Panc1 (cell line): ENCODE measurements around the gene KCNN3. TPM values are rescaled to one million over a fixed set of nuclear protein-coding genes. Genes with fewer than 3 reads are reported as not detected.

Source experiments
- ATAC-seq: fragments of 200-7000 bp; cut with Tn5 transposase; 2 replicates; pipeline ENCODE4 v1.9.1; 2020; ENCODE audit warnings: mild to moderate bottlenecking, moderate library complexity
- BruUV-seq: library from RNA; stranded (reverse); fragments of 400-500 nt; replicated peaks from 2 replicates; lab custom pipeline; 2021; lab: Mats Ljungman, UMichigan
- CTCF ChIA-PET: fragments of 300-600 bp; sonication (Branson Sonifier 250); formaldehyde crosslinking; loops from one replicate; lab custom pipeline; 2022; ENCODE audit warnings: antibody characterized with exemption; lab: Charles Lee
- POLR2A ChIA-PET: fragments of 300-600 bp; sonication (Branson Sonifier 250); formaldehyde crosslinking; loops from one replicate; lab custom pipeline; 2022; ENCODE audit warnings: antibody characterized with exemption; lab: Charles Lee
- DNase-seq: peaks from one replicate; pipeline ENCODE4 v3.0.0-alpha.2; 2010; ENCODE audit warnings: low read depth, low spot score
- H3K27ac ChIP-seq: 2 replicates; pipeline ENCODE4 v1.5.1; 2011; ENCODE audit warnings: mild to moderate bottlenecking, low read length, inconsistent platforms
- H3K27me3 ChIP-seq: fragments of 200-500 bp; sonication (Bioruptor generic); 2 replicates; pipeline ENCODE4 v1.6.0; 2014; ENCODE audit warnings: low read length, inconsistent platforms; ENCODE audit not compliant: control insufficient read depth, insufficient read depth
- H3K36me3 ChIP-seq: fragments of 200-500 bp; sonication (Bioruptor generic); 2 replicates; pipeline ENCODE4 v1.5.1; 2014; ENCODE audit warnings: inconsistent platforms, mild to moderate bottlenecking, low read length, moderate library complexity; ENCODE audit not compliant: control insufficient read depth, insufficient read depth
- H3K4me1 ChIP-seq: 2 replicates; pipeline ENCODE4 v1.5.1; 2011; ENCODE audit warnings: inconsistent platforms, mild to moderate bottlenecking, low read length, moderate library complexity; ENCODE audit not compliant: control insufficient read depth, insufficient read depth
- H3K4me3 ChIP-seq, 2 experiments: 2 replicates each; pipeline ENCODE4 v1.5.1; 2011 to 2012; ENCODE audit warnings: low read depth in 2 of 2, low read length in 2 of 2, mild to moderate bottlenecking in 2 of 2, inconsistent platforms in 1 of 2, moderate library complexity in 1 of 2
- H3K9me3 ChIP-seq: fragments of 200-500 bp; sonication (Bioruptor generic); 2 replicates; pipeline ENCODE4 v1.5.1; 2014; ENCODE audit warnings: low read depth, mild to moderate bottlenecking, inconsistent platforms, low read length, moderate library complexity; ENCODE audit not compliant: control insufficient read depth, insufficient read depth
- POLR2AphosphoS5 ChIP-seq: IDR thresholded peaks from 2 replicates; pipeline ENCODE4 v1.6.1; 2012; ENCODE audit warnings: mild to moderate bottlenecking, low read depth, low read length, moderate library complexity
- SIN3A ChIP-seq: IDR thresholded peaks from 2 replicates; pipeline ENCODE4 v1.6.1; 2012; ENCODE audit warnings: low read depth, mild to moderate bottlenecking, low read length, moderate library complexity, borderline replicate concordance; ENCODE audit not compliant: insufficient read depth
- TCF7L2 ChIP-seq: IDR thresholded peaks from 2 replicates; pipeline ENCODE4 v1.6.1; 2011; ENCODE audit warnings: mild to moderate bottlenecking, low read depth, low read length, inconsistent platforms
- in situ Hi-C: cut with HindIII; loops from 2 replicates; pipeline ENCODE4 v1.10.0; 2016; ENCODE audit warnings: low sequenced_read_pairs, low pct_unique_long_range_greater_than_20kb
- intact Hi-C: fragments of 100-400 bp; cut with micrococcal nuclease; formaldehyde crosslinking; loops from one replicate; pipeline ENCODE4 v1.10.0; 2022; ENCODE audit not compliant: unreplicated experiment
- total RNA-seq: library from RNA; stranded (reverse); gene quantifications from one replicate; pipeline ENCODE4 v1.2.1, GENCODE V29; 2021; ENCODE audit not compliant: unreplicated experiment
- TF ChIP-seq, protein P1 (sequence below): fragments of 450-650 bp; IDR thresholded peaks from 2 replicates; pipeline ENCODE4 v1.5.1; 2017; ENCODE audit warnings: mild to moderate bottlenecking
- TF ChIP-seq, protein P2 (sequence below), 2 experiments: IDR thresholded peaks; 2 replicates each; pipeline ENCODE4 v1.6.1; 2011 to 2012; ENCODE audit warnings: low read depth in 2 of 2, control low read depth in 1 of 2, low read length in 1 of 2, mild to moderate bottlenecking in 1 of 2, moderate library complexity in 1 of 2; ENCODE audit not compliant: insufficient read depth in 1 of 2

KCNN3 gene
- total RNA-seq, 1 experiment from 2014 or later: 0.05 TPM

DNA sequence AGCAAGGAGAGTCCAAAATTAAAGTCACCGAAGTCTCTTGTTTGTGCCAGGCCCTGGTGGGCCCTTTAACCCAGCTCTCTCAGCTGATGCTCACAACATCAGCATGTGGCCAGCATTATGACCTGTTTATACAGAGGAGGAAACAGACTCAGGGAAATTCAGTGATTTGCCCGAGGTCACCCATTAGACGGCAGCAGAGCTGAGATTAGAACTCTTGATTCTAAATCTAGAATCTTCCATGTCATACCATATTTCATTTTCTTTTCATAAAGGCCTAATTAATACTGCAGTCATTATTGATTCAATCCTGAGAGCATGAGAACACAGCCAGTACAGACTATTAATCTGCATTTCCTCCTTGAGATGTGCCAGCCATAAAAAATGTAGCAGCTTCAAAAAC, 63.7 kb downstream of the KCNN3 start:
- intact Hi-C loops: no loop called here
- POLR2A ChIA-PET: no interaction called here
- no peaks in the 10 kb centered on the region for H3K36me3 ChIP-seq

DNA sequence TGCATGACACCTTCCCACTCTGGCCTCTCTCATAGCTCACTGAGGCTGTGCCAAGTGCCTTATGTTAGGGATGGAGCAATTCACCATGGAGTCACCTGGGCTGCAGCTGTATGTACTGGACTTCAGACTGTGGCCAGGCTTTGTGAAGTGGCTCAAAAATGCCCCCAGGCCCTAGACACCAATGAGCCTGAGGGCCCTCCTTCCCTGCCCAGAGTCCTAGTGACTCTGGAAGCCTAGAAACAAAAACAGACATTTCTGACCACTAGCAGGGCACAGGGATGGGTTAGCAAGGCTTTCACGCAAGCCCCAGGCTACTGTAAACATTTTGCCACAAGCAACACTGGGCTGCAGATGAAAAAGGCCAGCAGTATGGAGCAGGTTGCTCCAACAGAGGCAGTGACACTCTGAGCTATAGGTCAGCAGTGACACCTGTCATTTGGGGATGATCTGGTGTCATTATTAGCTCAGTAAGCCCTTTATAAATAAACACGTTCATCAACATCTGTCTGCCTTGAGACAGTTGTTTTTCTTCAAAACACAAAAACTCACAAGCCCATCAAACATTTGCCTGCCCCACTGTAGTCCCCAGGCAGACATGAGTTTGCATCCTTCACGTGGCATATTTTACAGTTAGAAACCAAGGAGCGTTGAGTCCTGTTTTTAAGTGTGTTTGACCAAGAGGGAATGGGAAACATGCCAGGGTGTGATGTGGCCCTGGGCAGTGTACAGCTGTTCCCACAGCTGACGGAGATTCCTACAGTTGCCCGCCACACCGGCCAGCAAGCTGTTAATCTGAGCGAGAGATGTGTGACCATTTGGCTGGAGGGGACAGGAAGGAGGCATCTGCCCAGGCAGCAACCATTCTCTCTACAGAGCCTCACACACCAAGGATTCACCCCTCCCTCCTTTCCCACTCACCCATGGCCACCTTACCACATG, 66.8 kb downstream of the KCNN3 start:
- in situ Hi-C loops: no loop called here
- no peak for TF ChIP-seq POLR2AphosphoS5
- no peaks in the 10 kb centered on the region for H3K36me3 ChIP-seq
- no TSS peak for BruUV-seq
- H3K9me3 ChIP-seq: no peaks in the 10 kb centered on the region
- H3K27me3 ChIP-seq: peaks cover 18% of the 10 kb centered on the region
- ChIA-PET CTCF (interaction anchor here (0.6 to 0.8 kb wide), 2 partner anchors 17 to 258 kb away, joined by 3 to 7 read pairs; no protein-coding TSS in a partner anchor), POLR2A (no interaction called here)
- ATAC-seq: no peak
- intact Hi-C loops: no loop called here
- H3K27ac ChIP-seq: no peak overlapping the region
- DNase-seq: no peak
- H3K4me1 ChIP-seq: no peaks in the 10 kb centered on the region; the same call in 1 of the 2 replicates
- no peak overlapping the region for H3K4me3 ChIP-seq

More for the DNA sequence above, 63.7 kb downstream of the KCNN3 start:
- TF ChIP-seq TCF7L2: no peak
- TF ChIP-seq, protein P1, sequence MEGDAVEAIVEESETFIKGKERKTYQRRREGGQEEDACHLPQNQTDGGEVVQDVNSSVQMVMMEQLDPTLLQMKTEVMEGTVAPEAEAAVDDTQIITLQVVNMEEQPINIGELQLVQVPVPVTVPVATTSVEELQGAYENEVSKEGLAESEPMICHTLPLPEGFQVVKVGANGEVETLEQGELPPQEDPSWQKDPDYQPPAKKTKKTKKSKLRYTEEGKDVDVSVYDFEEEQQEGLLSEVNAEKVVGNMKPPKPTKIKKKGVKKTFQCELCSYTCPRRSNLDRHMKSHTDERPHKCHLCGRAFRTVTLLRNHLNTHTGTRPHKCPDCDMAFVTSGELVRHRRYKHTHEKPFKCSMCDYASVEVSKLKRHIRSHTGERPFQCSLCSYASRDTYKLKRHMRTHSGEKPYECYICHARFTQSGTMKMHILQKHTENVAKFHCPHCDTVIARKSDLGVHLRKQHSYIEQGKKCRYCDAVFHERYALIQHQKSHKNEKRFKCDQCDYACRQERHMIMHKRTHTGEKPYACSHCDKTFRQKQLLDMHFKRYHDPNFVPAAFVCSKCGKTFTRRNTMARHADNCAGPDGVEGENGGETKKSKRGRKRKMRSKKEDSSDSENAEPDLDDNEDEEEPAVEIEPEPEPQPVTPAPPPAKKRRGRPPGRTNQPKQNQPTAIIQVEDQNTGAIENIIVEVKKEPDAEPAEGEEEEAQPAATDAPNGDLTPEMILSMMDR: no peak
- TF ChIP-seq, protein P2, sequence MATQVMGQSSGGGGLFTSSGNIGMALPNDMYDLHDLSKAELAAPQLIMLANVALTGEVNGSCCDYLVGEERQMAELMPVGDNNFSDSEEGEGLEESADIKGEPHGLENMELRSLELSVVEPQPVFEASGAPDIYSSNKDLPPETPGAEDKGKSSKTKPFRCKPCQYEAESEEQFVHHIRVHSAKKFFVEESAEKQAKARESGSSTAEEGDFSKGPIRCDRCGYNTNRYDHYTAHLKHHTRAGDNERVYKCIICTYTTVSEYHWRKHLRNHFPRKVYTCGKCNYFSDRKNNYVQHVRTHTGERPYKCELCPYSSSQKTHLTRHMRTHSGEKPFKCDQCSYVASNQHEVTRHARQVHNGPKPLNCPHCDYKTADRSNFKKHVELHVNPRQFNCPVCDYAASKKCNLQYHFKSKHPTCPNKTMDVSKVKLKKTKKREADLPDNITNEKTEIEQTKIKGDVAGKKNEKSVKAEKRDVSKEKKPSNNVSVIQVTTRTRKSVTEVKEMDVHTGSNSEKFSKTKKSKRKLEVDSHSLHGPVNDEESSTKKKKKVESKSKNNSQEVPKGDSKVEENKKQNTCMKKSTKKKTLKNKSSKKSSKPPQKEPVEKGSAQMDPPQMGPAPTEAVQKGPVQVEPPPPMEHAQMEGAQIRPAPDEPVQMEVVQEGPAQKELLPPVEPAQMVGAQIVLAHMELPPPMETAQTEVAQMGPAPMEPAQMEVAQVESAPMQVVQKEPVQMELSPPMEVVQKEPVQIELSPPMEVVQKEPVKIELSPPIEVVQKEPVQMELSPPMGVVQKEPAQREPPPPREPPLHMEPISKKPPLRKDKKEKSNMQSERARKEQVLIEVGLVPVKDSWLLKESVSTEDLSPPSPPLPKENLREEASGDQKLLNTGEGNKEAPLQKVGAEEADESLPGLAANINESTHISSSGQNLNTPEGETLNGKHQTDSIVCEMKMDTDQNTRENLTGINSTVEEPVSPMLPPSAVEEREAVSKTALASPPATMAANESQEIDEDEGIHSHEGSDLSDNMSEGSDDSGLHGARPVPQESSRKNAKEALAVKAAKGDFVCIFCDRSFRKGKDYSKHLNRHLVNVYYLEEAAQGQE (IDR thresholded peaks at IDR 0.05; ENCODE audit: insufficient read depth in 1 of 2, low read depth in 2 of 2, low read length in 1 of 2): no peak
- TF ChIP-seq POLR2AphosphoS5: no peak
- no peak for TF ChIP-seq SIN3A
- Histone ChIP-seq H3K27ac (no peak overlapping the region), H3K9me3 (no peaks in the 10 kb centered on the region), H3K27me3 (peaks cover 18% of the 10 kb centered on the region), H3K4me3 (no peak overlapping the region), H3K4me1 (no peaks in the 10 kb centered on the region; the same call in 1 of the 2 replicates)
- CTCF ChIA-PET: interaction anchor here (0.6 kb wide), 1 partner anchor 161 kb away, joined by 6 read pairs; no protein-coding TSS in a partner anchor
- in situ Hi-C loops: no loop called here
- no peak for DNase-seq
- no peak for ATAC-seq
- no TSS peak for BruUV-seq
